Stimulated activated CD4-positive, alpha-beta T cell treated with anti-CD3 and anti-CD28 coated beads, Interleukin-12 subunit alpha, Interleukin-12 subunit beta, amount 100 ng/mL, for 24 hours (primary cell): ENCODE results near the gene LMBR1.
"Not testable (repeated sequence)": the region's sequence is repeated elsewhere in the genome, so short reads cannot be mapped to it uniquely, and the experiment has no call there.

ENCODE experiments used
- DNase-seq, 2 experiments: peaks; one replicate each; pipeline ENCODE4 v3.0.0-alpha.2; 2020; ENCODE audit warnings: low read depth in 2 of 2

Gene LMBR1

GRCh38 chr7:156848979-156849378, 44.0 kb downstream of the LMBR1 start:
- DNase-seq: no peak

GRCh38 chr7:156845379-156846101, 47.4 kb downstream of the LMBR1 start:
- no peak for DNase-seq

GRCh38 chr7:156843582-156843981, 49.4 kb downstream of the LMBR1 start:
- DNase-seq: not testable (repeated sequence)

- no peak for DNase-seq
Measured at GRCh38 chr7:156843157-156843556, 49.8 kb downstream of the LMBR1 start.

GRCh38 chr7:156842740-156843140, 50.2 kb downstream of the LMBR1 start:
- DNase-seq: no peak

- no peak for DNase-seq
Measured at GRCh38 chr7:156842317-156842716, 50.7 kb downstream of the LMBR1 start.

- DNase-seq: no peak
Measured at GRCh38 chr7:156841497-156841896, 51.5 kb downstream of the LMBR1 start.

- no peak for DNase-seq
Measured at GRCh38 chr7:156840134-156840533, 52.8 kb downstream of the LMBR1 start.

GRCh38 chr7:156836443-156836842, 56.5 kb downstream of the LMBR1 start:
- no peak for DNase-seq

- no peak for DNase-seq
Measured at GRCh38 chr7:156834462-156834861, 58.5 kb downstream of the LMBR1 start.

GRCh38 chr7:156833312-156833711, 59.7 kb downstream of the LMBR1 start:
- DNase-seq: no peak

GRCh38 chr7:156832195-156832877, 60.6 kb downstream of the LMBR1 start:
- DNase-seq: no peak

GRCh38 chr7:156829669-156830336, 63.2 kb downstream of the LMBR1 start:
- DNase-seq: no peak

GRCh38 chr7:156827587-156828203, 65.3 kb downstream of the LMBR1 start:
- no peak for DNase-seq

GRCh38 chr7:156823435-156823834, 69.5 kb downstream of the LMBR1 start:
- no peak for DNase-seq

GRCh38 chr7:156820445-156821063, 72.4 kb downstream of the LMBR1 start:
- no peak for DNase-seq

GRCh38 chr7:156819733-156820295, 73.2 kb downstream of the LMBR1 start:
- no peak for DNase-seq

GRCh38 chr7:156818133-156818532, 74.8 kb downstream of the LMBR1 start:
- DNase-seq: no peak

GRCh38 chr7:156816943-156817572, 75.9 kb downstream of the LMBR1 start:
- no peak for DNase-seq

- DNase-seq: no peak
Measured at GRCh38 chr7:156811706-156812105, 81.3 kb downstream of the LMBR1 start.

- not testable (repeated sequence) for DNase-seq
Measured at GRCh38 chr7:156803656-156804055, 89.3 kb downstream of the LMBR1 start.
